ENCODE data around the gene FAN1.

DNA sequence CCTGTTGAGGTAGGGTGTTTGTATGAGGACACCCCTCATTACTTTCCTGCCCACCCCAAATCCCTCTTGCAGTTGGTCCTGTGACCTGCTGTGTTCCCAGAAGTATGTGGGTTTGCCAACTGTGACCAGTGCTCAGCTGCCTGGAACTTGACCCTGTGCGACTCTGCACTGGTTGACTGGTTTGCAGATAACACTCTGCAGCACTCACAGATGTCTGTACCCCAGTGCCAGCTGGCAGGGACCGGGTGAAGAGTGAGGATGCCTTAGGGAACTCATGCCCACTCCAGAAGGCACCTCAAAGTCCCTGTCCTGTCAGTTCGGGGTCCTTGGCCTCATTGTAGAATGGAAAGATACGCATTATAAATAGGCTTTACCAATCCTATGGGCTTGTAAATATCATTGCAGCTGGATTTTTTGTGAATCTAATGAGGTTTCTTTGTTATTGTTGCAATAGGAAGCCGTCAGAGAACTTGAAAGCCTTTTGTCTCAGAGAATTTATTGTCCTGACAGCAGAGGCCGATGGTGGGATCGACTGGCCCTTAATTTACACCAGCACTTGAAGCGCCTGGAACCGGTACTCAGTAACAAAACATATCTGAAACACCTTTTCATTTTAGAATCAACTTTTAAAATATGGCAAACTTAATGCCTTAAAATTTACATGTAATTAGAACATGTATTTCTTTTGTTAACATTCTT lies 18.2 kb downstream of the FAN1 start:
- TF ChIP-seq, protein P1, sequence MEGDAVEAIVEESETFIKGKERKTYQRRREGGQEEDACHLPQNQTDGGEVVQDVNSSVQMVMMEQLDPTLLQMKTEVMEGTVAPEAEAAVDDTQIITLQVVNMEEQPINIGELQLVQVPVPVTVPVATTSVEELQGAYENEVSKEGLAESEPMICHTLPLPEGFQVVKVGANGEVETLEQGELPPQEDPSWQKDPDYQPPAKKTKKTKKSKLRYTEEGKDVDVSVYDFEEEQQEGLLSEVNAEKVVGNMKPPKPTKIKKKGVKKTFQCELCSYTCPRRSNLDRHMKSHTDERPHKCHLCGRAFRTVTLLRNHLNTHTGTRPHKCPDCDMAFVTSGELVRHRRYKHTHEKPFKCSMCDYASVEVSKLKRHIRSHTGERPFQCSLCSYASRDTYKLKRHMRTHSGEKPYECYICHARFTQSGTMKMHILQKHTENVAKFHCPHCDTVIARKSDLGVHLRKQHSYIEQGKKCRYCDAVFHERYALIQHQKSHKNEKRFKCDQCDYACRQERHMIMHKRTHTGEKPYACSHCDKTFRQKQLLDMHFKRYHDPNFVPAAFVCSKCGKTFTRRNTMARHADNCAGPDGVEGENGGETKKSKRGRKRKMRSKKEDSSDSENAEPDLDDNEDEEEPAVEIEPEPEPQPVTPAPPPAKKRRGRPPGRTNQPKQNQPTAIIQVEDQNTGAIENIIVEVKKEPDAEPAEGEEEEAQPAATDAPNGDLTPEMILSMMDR (IDR thresholded peaks at IDR 0.05): no peak
- TF ChIP-seq POLR2AphosphoS5 (IDR thresholded peaks at IDR 0.05; ENCODE audit: low read depth, low read length) (no peak), RCOR1 (IDR thresholded peaks at IDR 0.05; ENCODE audit: low read length) (peak; percentile 79), RAD21 (IDR thresholded peaks at IDR 0.05; ENCODE audit: low read length) (0 out of 2 replicates have a peak, but pooled peaks have one; percentile 17), EP300 (IDR thresholded peaks at IDR 0.05; ENCODE audit: borderline replicate concordance in 1 of 2, low read depth in 1 of 2, low read length in 1 of 2) (peak in 1 of 2 experiments; percentile 77; a peak in 2 of 4 replicates), EZH2phosphoT487 (IDR thresholded peaks at IDR 0.05; ENCODE audit: borderline replicate concordance, low read depth) (no peak), JUND (IDR thresholded peaks at IDR 0.05) (no peak), TAF1 (IDR thresholded peaks at IDR 0.05; ENCODE audit: borderline replicate concordance, low read depth, low read length) (no peak), SIN3A (IDR thresholded peaks at IDR 0.05; ENCODE audit: borderline replicate concordance, low read depth, low read length) (no peak), SMC3 (IDR thresholded peaks at IDR 0.05; ENCODE audit: low read depth, low read length) (no peak), RFX5 (IDR thresholded peaks at IDR 0.05; ENCODE audit: low read length) (no peak), CHD2 (IDR thresholded peaks at IDR 0.05; ENCODE audit: low read length, partially characterized antibody) (peak; percentile 70)
- TF ChIP-seq, protein P2, sequence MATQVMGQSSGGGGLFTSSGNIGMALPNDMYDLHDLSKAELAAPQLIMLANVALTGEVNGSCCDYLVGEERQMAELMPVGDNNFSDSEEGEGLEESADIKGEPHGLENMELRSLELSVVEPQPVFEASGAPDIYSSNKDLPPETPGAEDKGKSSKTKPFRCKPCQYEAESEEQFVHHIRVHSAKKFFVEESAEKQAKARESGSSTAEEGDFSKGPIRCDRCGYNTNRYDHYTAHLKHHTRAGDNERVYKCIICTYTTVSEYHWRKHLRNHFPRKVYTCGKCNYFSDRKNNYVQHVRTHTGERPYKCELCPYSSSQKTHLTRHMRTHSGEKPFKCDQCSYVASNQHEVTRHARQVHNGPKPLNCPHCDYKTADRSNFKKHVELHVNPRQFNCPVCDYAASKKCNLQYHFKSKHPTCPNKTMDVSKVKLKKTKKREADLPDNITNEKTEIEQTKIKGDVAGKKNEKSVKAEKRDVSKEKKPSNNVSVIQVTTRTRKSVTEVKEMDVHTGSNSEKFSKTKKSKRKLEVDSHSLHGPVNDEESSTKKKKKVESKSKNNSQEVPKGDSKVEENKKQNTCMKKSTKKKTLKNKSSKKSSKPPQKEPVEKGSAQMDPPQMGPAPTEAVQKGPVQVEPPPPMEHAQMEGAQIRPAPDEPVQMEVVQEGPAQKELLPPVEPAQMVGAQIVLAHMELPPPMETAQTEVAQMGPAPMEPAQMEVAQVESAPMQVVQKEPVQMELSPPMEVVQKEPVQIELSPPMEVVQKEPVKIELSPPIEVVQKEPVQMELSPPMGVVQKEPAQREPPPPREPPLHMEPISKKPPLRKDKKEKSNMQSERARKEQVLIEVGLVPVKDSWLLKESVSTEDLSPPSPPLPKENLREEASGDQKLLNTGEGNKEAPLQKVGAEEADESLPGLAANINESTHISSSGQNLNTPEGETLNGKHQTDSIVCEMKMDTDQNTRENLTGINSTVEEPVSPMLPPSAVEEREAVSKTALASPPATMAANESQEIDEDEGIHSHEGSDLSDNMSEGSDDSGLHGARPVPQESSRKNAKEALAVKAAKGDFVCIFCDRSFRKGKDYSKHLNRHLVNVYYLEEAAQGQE (IDR thresholded peaks at IDR 0.05; ENCODE audit: low read depth, low read length): no peak
- TF ChIP-seq, protein P3, sequence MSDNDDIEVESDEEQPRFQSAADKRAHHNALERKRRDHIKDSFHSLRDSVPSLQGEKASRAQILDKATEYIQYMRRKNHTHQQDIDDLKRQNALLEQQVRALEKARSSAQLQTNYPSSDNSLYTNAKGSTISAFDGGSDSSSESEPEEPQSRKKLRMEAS (IDR thresholded peaks at IDR 0.05; ENCODE audit: low read depth): no peak
